ENCODE data around the gene RHOXF1.
"Not testable (repeated sequence)": the region's sequence is repeated elsewhere in the genome, so short reads cannot be mapped to it uniquely, and the experiment has no call there.

Gene RHOXF1

DNA sequence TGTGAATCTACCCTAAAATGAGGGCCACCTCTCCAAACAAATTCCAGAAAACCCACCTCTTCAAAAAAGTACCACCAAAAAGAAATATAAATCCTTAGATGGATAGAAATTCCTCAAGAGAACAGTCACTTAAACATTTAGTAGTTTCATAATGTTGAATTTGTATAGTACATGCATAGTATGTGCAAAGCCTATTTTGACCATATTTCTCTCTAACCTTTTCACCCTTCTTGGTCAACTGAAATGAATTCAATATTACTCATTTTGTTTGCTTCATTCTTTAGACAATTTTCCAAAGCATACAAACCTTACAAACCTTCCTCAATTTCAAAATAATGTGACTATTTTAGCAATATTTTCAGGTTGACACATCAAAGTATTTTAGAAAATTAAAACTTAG lies 4.1 kb downstream of the RHOXF1 start:
- DNase-seq (ENCODE audit: low read depth) = peak; percentile 48
- no peak overlapping the region for H3K4me3 ChIP-seq (ENCODE audit: low read depth, low read length)
- TF ChIP-seq, protein P1, sequence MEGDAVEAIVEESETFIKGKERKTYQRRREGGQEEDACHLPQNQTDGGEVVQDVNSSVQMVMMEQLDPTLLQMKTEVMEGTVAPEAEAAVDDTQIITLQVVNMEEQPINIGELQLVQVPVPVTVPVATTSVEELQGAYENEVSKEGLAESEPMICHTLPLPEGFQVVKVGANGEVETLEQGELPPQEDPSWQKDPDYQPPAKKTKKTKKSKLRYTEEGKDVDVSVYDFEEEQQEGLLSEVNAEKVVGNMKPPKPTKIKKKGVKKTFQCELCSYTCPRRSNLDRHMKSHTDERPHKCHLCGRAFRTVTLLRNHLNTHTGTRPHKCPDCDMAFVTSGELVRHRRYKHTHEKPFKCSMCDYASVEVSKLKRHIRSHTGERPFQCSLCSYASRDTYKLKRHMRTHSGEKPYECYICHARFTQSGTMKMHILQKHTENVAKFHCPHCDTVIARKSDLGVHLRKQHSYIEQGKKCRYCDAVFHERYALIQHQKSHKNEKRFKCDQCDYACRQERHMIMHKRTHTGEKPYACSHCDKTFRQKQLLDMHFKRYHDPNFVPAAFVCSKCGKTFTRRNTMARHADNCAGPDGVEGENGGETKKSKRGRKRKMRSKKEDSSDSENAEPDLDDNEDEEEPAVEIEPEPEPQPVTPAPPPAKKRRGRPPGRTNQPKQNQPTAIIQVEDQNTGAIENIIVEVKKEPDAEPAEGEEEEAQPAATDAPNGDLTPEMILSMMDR (conservative IDR thresholded peaks at IDR 0.05; ENCODE audit: low read depth, low read length) = no peak

DNA sequence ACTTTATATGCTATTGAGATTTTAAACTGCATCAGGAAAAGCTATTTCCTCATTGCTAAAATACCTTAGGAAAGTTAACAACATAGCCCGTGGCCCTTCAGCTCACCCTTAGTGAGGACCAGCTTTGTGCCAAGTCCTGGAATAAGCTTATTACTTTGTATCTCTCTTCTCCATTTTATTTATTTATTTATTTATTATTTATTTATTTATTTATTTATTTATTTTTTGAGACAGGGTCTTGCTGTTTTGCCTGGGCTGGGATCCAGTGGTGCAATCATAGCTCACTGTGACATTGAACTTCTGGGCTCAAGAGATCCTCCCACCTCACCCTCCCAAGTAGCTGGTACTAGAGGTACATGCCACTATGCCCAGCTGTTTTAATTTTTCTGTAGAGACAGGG lies 6.3 kb downstream of the RHOXF1 start:
- no peak for DNase-seq (ENCODE audit: low read depth)
- H3K4me3 ChIP-seq (ENCODE audit: low read depth, low read length) = no peak overlapping the region
- TF ChIP-seq, protein P1 (conservative IDR thresholded peaks at IDR 0.05; ENCODE audit: low read depth, low read length) = no peak

DNA sequence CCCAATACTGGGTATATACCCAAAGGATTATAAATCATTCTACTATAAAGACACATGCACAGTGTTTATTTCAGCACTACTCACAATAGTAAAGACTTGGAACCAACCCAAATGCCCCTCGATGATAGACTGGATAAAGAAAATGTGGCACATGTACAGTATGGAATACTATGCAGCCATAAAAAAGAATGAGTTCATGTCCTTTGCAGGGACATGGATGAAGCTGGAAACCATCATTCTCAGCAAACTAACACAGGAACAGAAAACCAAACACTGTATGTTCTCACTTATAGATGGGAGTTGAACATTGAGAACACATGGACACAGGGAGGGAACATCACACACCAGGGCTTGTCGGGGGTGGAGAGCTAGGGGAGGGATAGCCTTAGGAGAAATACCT lies 11.0 kb downstream of the RHOXF1 start:
- not testable (repeated sequence) for H3K4me3 ChIP-seq (ENCODE audit: low read depth, low read length); DNase-seq (ENCODE audit: low read depth)

DNA sequence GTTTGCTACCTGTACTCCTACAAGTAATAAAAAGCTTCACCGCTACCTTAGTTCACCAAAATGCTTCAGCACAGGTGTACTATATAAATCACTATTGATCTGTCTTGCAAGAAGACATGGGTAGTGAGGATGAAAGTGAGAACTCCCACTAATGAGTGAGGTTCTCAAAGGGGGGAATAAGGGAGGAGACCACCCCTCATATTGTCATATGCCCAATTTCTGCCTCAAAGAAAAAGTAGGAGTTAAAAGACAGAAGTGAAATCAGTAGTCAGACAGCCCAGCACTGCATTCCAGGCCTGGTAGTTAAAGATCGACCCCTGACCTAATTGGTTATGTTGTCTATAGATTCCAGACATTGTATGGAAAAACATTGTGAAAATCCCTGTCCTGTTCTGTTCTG lies 14.7 kb downstream of the RHOXF1 start:
- DNase-seq (ENCODE audit: low read depth); H3K4me3 ChIP-seq (ENCODE audit: low read depth, low read length): not testable (repeated sequence)

DNA sequence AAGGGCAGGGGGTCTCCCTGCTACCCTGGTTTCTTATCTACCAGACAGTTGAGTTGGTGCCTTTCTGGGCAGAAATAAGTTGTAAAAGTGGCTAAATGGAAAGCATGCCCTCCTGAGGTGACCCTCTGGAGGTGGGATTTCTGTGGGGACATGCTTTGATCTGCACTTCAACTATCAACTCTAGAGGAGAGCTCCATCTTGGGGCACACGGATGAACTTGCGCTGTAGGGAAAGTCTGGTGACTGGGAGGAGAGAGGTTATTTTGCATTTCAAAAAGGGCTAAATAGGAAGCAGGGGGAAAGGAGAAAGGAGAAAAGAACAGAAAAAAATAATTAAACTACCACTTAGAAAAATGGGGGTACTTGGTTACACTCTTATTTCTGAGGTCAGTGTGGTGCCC lies 25.5 kb downstream of the RHOXF1 start:
- TF ChIP-seq, protein P1 (conservative IDR thresholded peaks at IDR 0.05; ENCODE audit: low read depth, low read length) = no peak
- H3K4me3 ChIP-seq (ENCODE audit: low read depth, low read length) = no peak overlapping the region
- no peak for DNase-seq (ENCODE audit: low read depth)

DNA sequence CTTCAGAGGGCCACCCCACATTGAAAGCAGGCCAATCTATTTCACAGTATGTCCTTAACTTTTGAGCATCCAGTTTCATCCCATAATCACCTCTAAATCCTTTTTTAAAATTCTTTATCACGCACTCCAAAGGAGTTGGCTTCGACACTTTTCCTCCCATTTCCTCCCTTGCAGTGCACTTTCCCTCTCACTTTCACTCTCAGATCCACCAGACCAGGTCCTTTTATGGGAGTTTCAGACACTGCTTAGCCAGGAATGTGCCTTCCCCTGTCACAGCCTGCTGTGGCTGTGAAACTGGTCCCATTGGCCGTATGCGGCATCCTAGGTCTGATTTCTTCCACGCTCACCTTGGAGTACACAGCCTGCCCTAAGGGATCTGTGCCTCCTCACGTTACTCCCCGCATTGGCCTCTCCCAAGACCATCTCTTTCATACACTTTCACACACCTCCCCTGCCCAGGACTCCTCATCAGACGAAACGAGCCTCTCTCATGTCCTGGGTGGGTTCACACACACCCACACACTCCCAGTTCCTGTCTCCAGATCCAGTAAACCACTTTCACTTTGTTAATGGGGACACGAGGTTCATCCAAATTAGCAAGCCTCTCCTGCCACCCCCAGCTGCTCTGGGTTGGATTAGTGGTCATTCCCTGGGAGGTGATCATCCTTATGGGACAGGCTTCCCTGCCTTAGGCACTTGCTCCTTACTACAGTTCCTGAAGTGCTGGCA lies 28.3 kb downstream of the RHOXF1 start:
- TF ChIP-seq, protein P1 (conservative IDR thresholded peaks at IDR 0.05; ENCODE audit: low read depth, low read length) = no peak
- DNase-seq (ENCODE audit: low read depth) = no peak
- H3K4me3 ChIP-seq (ENCODE audit: low read depth, low read length) = no peak overlapping the region

DNA sequence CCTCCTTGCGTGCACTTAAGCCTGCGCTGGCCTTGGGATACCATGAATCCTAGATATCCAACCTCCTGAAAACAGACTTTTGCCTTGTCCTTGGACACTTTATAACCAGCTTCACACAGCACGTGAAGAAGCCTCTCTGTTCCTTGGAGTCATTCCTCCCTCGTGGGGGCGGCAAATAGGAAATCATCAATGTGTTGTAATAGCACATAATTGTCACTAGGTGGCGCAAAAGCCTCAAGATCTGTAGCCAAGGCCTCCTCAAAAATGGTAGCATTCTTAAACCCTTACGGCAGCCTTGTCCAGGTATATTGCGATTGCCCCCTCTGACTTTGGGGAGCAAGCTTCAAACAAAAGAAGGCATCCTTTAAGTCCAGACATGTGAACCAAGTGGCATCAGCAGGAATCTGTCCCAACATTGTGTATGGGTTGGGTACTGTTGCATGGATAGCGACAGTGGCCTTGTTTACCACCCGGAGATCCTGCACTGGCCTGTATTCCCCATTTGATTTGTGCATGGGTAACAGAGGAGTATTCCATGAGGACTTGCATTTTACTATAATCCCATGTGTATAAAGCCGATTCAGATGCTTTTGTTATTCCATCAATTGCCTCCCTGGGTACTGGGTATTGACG lies 30.0 kb downstream of the RHOXF1 start:
- not testable (repeated sequence) for DNase-seq (ENCODE audit: low read depth)

GRCh38 chrX:120077590-120077989 lies 38.1 kb downstream of the RHOXF1 start, which contains the start of gene RHOXF2B:
Gene RHOXF2B (minus strand): TSS chrX:120077690. CDS start chrX:120077552, 138 bp downstream.
- not testable (repeated sequence) for DNase-seq (ENCODE audit: low read depth); H3K4me3 ChIP-seq (ENCODE audit: low read depth, low read length)

More for the DNA sequence above, 30.0 kb downstream of the RHOXF1 start:
- not testable (repeated sequence) for H3K4me3 ChIP-seq (ENCODE audit: low read depth, low read length)

DNA sequence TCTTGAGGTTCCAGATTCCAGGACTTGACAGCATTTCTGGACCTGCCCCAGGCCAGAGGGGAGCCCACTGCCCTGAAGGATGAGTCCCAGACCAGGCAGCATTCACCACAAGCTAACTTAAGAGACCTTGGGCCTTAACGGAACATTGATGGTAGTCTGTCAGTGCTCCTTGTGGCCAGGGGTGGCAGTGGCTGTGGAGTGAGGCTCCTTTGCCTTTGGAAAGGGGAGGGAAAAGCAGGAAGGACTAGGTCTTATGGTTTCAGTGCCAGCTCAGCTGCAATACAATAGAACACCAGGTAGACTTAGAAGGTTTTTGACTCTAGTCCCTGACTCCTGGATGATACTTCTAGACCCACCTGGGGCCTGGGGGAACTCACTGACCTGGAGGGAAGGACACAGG lies 49.5 kb downstream of the RHOXF1 start:
- not testable (repeated sequence) for DNase-seq (ENCODE audit: low read depth)

More for the DNA sequence above, 49.5 kb downstream of the RHOXF1 start:
- H3K4me3 ChIP-seq (ENCODE audit: low read depth, low read length) = not testable (repeated sequence)
